CD4-positive, alpha-beta T cell treated with Interleukin-15 for 4 hours (primary cell): Measurements from ENCODE around the gene FBXO38.

Experiments used
- DNase-seq: peaks from one replicate; pipeline ENCODE4 v3.0.0-alpha.2; 2020; ENCODE audit warnings: low spot score

FBXO38 gene, protein sequence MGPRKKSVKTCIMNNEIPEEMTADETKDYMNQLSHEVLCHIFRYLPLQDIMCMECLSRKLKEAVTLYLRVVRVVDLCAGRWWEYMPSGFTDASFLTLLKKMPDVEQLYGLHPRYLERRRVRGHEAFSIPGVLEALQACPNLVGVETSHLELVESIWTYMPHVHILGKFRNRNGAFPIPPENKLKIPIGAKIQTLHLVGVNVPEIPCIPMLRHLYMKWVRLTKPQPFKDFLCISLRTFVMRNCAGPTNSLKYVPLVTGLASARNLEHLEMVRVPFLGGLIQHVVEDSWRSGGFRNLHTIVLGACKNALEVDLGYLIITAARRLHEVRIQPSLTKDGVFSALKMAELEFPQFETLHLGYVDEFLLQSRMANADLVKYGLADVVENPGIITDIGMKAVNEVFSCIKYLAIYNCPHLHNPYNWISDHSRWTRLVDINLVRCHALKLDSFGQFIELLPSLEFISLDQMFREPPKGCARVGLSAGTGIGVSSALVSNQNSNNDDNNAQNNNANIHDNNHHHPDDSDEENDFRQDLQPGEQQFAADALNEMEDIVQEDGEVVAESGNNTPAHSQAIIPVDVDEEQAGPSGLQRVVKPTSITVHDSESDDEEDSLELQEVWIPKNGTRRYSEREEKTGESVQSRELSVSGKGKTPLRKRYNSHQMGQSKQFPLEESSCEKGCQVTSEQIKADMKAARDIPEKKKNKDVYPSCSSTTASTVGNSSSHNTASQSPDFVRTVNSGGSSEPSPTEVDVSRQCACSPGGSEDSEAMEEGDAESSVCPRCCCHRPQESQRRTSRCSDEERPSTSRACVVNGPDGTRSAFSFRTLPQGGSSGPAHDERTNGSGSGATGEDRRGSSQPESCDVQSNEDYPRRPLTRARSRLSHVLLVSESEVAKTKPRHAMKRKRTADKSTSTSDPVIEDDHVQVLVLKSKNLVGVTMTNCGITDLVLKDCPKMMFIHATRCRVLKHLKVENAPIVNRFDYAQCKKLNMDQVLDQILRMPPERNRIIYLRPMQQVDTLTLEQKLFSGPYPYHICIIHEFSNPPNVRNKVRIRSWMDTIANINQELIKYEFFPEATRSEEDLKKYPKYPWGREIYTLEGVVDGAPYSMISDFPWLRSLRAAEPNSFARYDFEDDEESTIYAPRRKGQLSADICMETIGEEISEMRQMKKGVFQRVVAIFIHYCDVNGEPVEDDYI

DNA sequence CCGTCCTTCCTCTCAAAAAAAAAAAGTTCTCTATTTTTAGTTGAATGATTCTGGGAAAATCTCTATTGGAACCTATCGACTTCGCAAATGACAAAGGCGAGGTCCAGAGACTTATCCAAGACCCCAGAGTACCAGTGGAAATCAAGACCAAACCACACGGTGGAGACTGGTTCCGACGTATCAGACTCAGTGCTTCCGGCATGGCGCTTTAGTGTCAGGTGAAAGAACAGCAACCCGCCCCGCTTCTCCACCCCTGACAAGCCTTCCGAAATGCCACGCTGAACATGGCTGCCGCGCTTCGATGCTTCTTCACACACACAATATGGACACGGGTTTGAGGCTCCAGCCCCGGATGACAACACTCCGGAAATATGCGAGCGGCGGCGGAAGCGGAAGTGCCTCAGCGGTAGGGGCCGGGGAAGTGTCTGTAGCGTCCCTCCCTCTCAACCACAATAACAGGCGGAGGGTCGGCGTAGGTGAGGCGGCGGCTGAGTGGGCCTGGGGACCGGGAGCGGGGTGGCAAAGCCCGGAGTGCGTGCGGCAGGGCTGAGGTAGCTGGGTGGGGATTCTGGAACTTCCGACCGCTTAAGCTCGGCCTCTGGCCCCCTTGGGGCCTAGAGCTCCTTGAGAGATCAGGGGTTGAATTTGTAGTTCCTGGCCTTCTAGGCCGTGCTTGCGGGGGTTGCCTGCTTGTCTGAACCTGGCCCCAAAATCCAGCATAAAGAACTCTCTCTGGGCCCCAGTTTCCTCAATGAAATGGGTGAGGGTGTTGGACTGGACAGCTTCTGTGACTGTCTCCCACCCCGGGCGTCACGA is at the start of gene FBXO38:
FBXO38 (plus strand) TSS at position 395 of the 816 bp plus-strand sequence. CDS start 10,819 bp downstream, outside the sequence.
- peak; percentile 98 for DNase-seq

GRCh38 chr5:148335259-148335658 is 48.5 kb upstream of the FBXO38 start, which contains the start of gene SPINK9:
Gene SPINK9, plus strand, starts transcription at chr5:148335559. Its CDS starts 55 bp downstream, at chr5:148335614.
- no peak for DNase-seq

DNA sequence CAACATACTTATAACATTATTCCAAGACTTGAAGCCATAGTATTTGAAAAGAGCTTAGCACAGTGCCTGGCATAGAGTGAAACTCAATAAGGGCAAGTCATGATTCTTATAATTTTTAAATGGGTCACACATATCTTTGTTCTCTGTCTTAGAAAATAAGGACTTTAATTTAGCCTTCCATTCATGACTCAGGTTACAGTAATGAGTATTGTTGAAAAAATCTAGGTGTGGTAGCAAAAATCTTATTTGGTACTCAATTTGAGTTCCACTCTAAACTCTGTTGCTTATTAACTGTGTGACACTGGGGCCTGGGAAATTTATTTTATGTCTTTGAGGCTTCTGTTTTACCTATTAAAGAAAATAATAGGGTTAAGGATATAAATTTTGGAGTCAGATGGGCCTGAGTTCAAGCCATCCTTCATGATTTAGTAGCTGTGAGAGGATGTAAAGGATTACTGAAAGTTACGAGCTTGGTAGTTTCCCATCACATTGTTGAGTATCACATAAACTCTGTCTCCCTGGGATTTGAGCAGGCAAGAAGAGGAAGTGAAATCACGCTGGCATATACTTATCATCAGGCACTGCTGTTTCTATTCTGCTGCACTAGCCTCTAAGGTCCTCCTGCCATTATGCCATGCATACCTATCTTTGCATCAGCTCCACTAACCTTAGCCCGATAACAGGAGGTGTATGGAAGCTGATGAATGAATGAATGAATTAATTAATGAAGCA is 46.9 kb upstream of the FBXO38 start:
- DNase-seq = no peak

DNA sequence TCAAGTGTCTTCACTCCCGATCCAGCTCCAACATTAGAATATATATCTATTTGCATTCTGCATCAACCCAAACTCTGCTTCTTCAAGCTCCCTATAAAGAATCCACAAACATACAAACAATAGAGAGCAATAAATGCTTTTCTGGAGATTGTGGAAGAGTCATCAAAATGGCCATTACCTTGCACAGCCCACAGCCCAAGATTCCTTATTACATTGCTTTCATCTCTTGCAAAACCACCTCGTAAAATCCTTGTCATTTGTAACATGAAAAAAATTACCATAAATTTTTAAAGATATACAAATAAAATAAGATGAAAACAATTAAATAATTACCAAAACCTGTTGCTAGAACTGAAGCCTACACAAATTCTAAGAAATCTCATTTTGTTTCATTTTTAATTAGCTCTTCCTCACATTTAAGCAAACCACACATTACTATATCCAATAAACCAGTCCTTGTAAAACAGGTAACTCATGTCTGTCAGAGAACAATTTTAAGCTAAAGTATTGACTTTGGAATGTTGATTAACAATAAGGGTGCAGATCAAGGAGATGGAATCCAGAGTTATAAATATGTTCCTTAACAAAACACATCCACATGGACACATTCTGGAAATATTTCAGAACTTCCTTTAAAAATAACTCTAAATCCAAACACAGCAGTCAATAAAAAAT is 41.2 kb upstream of the FBXO38 start:
- no peak for DNase-seq

GRCh38 chr5:148343046-148343407 is 40.7 kb upstream of the FBXO38 start:
- no peak for DNase-seq

DNA sequence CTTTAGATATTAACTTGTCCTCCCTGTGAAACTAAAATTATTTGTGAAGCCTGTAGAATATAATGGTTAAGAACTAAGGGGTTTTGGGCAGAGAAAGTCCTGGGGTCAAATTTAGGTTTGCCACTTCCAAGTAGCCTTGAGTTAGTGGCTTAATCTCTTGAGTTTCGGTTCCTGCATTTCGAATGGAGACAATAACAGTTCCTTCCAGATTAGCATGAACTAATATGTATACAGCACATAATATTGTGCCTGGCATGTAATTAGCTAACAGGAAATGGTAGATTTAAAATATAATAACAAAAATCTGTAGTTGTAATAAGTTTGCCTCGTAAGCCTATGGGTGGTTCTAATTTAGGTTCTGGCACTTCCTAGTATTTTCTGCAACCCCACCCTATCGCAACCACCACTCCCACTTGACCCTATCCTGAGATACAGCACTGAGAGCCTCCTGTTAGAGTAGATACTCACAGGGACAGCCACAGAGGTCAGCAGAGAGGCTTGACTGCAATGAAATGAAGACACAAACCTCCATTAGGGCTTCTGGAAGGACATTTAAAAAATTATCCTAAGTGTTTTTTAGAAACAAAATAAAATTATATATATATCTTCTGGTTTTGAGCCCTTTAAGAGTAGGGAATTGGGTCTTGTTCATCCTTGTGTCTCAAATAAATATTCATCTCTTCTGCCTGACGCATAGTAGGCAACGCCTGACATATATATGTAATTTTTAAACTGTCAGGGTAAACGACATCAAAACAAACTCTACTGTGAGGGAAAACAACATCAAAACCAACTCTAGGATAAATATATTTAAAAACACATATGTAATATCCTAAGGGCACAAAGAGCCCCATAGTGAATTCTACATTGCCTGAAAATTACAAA is 39.9 kb upstream of the FBXO38 start:
- no peak for DNase-seq

GRCh38 chr5:148347706-148348105 is 36.1 kb upstream of the FBXO38 start:
- DNase-seq = no peak

- no peak for DNase-seq
Observed at GRCh38 chr5:148352696-148353095, 31.1 kb upstream of the FBXO38 start.

DNA sequence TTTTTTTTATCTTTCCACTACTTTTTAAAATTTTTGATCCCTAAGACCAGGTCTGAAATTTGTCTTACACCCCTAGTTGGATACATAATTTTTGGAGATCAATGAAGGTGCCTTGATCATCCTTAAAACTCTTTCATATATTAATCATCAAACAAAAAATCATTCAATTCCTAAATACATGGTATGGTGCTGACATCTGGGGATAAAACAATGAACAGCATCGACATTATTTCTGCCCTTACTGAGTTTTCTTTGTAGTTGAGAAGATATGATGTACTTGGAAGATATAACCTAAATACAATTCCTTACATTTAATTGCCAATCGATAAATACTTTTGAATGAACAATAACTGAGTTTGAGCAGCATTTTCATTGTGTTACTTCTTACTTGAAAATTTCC is 30.1 kb upstream of the FBXO38 start:
- DNase-seq = no peak

DNA sequence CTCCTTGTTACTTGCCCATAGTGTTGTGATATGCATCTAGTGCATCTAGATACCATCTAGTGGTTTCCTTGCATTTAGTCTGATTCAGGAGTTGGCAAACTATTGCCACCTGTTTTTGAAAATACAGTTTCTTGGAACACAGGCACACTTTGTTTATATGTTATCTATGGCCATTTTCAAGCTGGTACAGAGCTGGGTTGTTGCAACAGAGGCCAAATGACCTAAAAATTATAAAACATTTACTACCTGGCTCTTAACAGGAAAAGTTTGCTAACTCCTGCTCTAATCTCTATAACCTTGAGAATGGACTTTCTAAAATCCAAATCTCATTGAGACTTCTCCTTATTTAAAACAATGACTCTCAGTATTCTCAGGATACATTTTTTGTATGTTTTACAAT is 19.4 kb upstream of the FBXO38 start:
- no peak for DNase-seq

DNA sequence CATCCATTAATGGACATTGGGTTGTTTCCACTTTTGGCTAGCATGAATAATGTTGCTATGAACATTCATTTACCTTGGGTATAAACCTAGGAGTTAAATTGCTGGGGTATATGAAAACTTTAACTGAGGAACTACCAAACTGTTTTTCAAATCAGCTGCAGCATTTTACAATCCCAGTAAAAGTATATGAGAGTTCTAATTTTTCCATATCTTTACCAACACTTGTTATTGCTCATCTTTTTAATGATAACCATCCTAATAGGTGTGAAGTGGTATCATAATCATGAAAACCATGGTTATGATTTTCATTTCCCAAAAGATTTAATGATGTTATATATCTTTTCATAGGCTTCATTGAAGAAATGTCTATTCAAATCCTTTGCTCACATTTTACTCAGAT is 15.5 kb upstream of the FBXO38 start:
- DNase-seq = no peak

DNA sequence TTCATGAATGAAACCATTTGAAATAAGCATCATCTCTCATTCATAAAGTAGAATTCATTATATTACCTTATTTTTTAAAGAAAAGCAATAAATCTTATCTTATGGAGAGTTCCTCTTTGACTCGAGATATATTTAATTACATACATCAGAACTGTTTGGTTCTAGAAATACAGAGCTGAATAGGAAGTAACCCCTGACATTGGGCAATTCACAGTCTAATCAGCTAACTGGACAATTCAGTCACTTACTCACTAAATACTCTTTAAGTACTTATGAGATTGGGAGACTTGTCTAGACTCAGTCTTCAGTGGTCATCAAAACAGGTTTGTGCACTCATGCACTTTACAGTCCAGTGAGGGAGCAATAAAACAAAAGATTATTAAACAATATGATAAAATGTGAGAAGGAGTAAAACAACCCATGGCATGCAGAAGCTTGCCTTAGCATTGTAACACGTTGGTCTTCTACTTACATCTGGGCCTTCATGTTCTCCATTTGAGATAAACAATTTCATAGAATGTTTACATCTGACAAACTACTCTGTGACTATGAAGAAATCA is 11.5 kb upstream of the FBXO38 start:
- DNase-seq = no peak

- DNase-seq = no peak
Observed at GRCh38 chr5:148372893-148373292, 10.9 kb upstream of the FBXO38 start.

GRCh38 chr5:148374690-148375360 is 8.9 kb upstream of the FBXO38 start:
- peak; percentile 24 for DNase-seq

- DNase-seq = no peak
Observed at GRCh38 chr5:148376198-148376597, 7.6 kb upstream of the FBXO38 start.

- DNase-seq = no peak
Observed at GRCh38 chr5:148378670-148379069, 5.1 kb upstream of the FBXO38 start.

- no peak for DNase-seq
Observed at GRCh38 chr5:148379340-148379739, 4.4 kb upstream of the FBXO38 start.

GRCh38 chr5:148381906-148382305 is 1.9 kb upstream of the FBXO38 start:
- DNase-seq = no peak
